Suppressor macrophage (primary cell): Measurements from ENCODE around the gene IRF8.
"Not testable (repeated sequence)": the region's sequence is repeated elsewhere in the genome, so short reads cannot be mapped to it uniquely, and the experiment has no call there.

ENCODE experiments used
- DNase-seq, 4 experiments: peaks; one replicate each; pipeline ENCODE4 v3.0.0-alpha.2; 2020 to 2022
- total RNA-seq, 17 experiments: gene quantifications; one replicate each; lab custom pipeline; 2026; ENCODE audit warnings: mixed read lengths in 6 of 17, inconsistent platforms in 3 of 17; lab: John Stamatoyannopoulos, UW

The IRF8 gene, protein sequence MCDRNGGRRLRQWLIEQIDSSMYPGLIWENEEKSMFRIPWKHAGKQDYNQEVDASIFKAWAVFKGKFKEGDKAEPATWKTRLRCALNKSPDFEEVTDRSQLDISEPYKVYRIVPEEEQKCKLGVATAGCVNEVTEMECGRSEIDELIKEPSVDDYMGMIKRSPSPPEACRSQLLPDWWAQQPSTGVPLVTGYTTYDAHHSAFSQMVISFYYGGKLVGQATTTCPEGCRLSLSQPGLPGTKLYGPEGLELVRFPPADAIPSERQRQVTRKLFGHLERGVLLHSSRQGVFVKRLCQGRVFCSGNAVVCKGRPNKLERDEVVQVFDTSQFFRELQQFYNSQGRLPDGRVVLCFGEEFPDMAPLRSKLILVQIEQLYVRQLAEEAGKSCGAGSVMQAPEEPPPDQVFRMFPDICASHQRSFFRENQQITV
- 105 to 1,325 (median 206) reads per million in 17 experiments for total RNA-seq

GRCh38 chr16:85898521-85899442, at the start of gene IRF8:
TSS of gene IRF8 (plus strand) at chr16:85899162. CDS start at chr16:85903016, 3,854 bp downstream.
- peak; percentile 92 to 97 (median 96) for DNase-seq

- DNase-seq, result no peak
Observed at GRCh38 chr16:85849388-85849787, 49.6 kb upstream of the IRF8 start.

GRCh38 chr16:85850344-85850880, 48.5 kb upstream of the IRF8 start:
- DNase-seq, result peak in 1 of 4 experiments; percentile 10

DNA sequence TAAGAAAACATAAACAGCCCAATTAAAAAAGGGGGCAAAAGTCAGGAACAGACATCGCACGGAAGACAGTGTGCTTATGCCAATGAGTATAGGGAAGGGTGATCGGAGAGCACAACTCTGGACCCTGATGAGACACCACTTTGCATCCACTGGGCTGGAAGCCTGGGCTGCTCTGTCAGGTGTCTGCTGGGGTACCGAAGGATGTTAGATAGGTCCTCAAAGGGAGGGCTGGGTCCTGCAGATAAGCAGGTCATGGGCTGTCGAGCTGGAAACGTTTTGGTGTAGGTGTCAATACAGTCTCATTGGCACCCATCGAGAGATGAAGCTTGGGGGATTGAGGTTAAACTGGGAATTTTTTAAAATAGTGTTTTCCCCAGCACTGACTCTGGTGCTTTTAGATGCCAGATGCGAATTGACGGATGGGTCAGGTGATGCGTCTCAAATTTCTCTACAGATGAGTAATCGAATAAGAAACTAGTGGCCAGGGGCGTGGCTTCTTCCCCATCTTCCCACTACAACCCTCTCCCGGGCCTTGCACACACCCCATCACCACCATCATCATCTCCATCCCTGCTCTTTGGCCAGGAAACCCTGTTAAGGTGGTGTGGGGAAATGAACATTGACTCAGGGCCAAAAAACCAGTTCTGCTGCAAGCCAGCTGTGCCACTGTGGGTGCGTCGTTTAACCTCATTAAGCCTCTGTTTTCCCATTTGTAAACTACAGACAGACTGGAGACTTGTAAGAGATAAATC, 47.8 kb upstream of the IRF8 start:
- DNase-seq, result peak in 3 of 4 experiments; percentile 26 to 36 (median 26)

GRCh38 chr16:85853547-85854545, 45.1 kb upstream of the IRF8 start:
- peak; percentile 65 to 90 (median 76) for DNase-seq

- no peak for DNase-seq
Observed at GRCh38 chr16:85854935-85855334, 44.0 kb upstream of the IRF8 start.

GRCh38 chr16:85856079-85856478, 42.9 kb upstream of the IRF8 start:
- DNase-seq, result no peak

GRCh38 chr16:85856585-85856984, 42.4 kb upstream of the IRF8 start:
- peak in 3 of 4 experiments; percentile 66 to 75 (median 68) for DNase-seq

GRCh38 chr16:85857406-85857805, 41.6 kb upstream of the IRF8 start:
- DNase-seq, result no peak

GRCh38 chr16:85858571-85858970, 40.4 kb upstream of the IRF8 start:
- DNase-seq, result not testable (repeated sequence)

- DNase-seq, result peak; percentile 44 to 73 (median 56)
Observed at GRCh38 chr16:85858984-85859817, 39.8 kb upstream of the IRF8 start.

GRCh38 chr16:85859818-85860125, 39.2 kb upstream of the IRF8 start:
- peak; percentile 35 to 75 (median 64) for DNase-seq

DNA sequence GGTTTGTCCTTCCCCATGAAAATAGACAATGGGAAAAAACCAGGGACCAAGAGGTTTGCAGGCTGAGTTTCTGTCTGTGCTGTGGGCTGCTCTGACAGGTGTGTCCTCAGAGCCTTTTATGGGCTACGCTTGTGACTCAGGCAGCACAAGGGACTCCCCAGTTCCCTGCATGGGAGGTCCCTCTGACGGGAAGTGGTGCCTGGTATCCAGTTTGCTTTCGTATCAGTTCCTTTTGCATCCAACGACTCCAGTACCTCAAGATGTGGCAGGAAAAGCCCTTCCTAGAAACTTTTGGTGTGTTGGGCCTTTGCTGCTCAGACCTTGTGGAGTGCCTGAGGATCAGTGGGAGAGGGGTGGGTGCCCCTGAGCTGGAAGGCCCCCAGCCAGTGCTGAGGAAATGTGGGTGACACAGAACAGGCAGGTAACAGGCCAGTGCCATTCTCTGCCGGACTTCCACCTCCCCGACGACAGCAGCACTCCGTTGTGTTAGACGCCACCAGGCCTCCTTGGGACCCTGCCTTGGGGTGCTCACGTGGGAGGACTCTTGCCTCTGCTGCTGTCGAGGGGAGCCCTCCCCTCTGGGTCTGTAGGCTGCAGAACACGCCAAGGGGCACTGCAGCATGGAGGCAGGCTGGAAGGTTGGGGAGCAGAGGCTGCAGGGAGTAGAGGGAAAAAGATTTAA, 38.4 kb upstream of the IRF8 start:
- peak; percentile 45 to 66 (median 65) for DNase-seq

DNA sequence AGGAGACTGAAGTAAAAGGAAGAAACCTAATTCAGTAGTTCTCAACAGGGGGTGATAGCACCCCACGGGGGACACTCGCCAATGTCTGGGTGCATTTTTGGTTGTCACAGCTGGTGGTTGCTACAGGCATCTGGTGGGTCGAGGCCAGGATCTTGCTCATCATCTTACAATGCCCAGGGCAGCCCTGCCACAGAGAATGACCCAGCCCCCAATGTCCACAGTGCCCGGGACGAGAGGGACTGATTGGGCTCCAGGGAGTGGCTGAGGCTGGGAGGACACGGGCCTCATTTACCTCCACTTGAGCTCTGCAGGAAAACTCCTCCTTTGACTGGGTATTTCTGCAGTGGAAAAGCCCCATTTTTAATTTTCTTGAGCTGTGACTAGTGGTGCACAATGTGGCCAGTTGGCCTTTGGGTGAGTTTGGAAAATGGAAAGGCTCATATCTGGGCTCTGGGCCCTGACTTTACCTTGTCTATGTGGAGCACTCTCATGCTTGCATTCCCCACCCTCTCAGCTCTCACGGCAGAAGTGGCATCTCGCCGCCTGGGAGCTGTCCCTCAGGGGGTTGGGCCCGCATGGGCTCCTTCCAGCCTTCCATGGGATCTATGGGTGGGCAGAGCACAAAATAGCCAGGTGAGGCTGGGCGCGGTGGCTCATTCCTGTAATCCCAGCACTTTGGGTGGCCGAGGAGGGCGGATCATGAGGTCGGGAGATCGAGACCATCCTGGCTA, 37.7 kb upstream of the IRF8 start:
- no peak for DNase-seq

DNA sequence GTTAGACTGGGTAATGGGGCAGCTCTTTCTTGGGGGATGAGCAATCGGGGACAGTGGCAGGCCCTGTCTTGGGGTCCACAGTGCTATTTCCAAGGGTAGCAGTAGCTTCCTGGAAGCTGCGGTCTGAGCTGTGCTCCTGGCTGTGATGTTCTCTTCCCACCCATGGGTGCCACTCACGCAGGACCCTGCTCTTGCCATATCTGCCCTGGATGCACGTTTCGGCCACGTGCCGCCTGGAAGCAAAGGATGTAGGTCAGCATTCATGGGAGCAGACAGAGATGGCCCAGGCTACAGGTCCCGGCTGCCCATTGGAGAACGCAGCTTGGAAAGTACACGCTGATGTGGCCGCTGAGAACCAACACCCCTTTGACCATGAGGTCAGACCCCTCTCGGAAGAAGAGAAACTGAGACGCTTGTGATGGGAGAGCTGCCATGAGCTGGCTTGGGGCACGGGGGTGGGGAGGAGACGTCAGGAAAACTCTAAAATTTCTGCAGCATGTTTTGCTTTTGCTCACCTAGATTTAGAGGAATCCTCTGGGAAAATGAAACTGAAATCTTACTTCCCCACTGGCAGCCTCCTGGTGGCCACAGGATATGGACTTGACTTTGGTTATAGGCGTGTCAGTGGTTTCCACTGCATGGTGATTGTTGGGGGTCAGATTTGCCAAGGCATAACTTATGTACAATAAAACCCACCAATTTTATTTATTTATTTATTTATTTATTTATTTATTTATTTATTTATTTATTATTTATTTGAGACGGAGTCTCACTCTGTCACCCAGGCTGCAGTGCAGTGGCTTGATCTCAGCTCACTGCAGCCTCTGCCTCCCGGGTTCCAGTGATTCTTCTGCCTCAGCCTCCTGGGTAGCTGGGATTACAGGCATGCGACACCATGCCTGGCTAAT, 36.2 kb upstream of the IRF8 start:
- peak in 3 of 4 experiments; percentile 30 to 55 (median 42) for DNase-seq

GRCh38 chr16:85863384-85863774, 35.6 kb upstream of the IRF8 start:
- no peak for DNase-seq

- DNase-seq, result no peak
Observed at GRCh38 chr16:85864965-85865364, 34.0 kb upstream of the IRF8 start.
